NCI-H1930 (cell line): ENCODE measurements around the gene PAM.
A peak's percentile ranks its signal among the peaks of the same experiment; 100 is the strongest.

Experiments used
- DNase-seq, 2 experiments: peaks; one replicate each; lab custom pipeline; 2025; lab: John Stamatoyannopoulos, UW

Gene PAM

GRCh38 chr5:102781359-102781758 lies 26.3 kb downstream of the PAM start:
- DNase-seq: no peak

GRCh38 chr5:102781786-102782185 lies 26.7 kb downstream of the PAM start:
- DNase-seq: no peak

GRCh38 chr5:102782217-102782872 lies 27.2 kb downstream of the PAM start:
- DNase-seq: no peak

- DNase-seq: no peak
These were observed 32.0 kb downstream of the PAM start for GRCh38 chr5:102787134-102787533.

- DNase-seq: no peak
These were observed 33.7 kb downstream of the PAM start for GRCh38 chr5:102788788-102789187.

GRCh38 chr5:102789469-102789868 lies 34.4 kb downstream of the PAM start:
- no peak for DNase-seq

- no peak for DNase-seq
These were observed 35.6 kb downstream of the PAM start for GRCh38 chr5:102790748-102791147.

GRCh38 chr5:102792705-102793104 lies 37.6 kb downstream of the PAM start:
- peak in 1 of 2 experiments; percentile 3 for DNase-seq

GRCh38 chr5:102794047-102794446 lies 38.9 kb downstream of the PAM start:
- peak; percentile 5 to 7 for DNase-seq

- DNase-seq: peak; percentile 39 to 57
These were observed 39.7 kb downstream of the PAM start for GRCh38 chr5:102794677-102795331.

- DNase-seq: no peak
These were observed 40.4 kb downstream of the PAM start for GRCh38 chr5:102795526-102795925.

- DNase-seq: peak; percentile 33 to 41
These were observed 40.9 kb downstream of the PAM start for GRCh38 chr5:102796009-102796408.

GRCh38 chr5:102796498-102796897 lies 41.4 kb downstream of the PAM start:
- peak in 1 of 2 experiments; percentile 16 for DNase-seq

- DNase-seq: no peak
These were observed 42.3 kb downstream of the PAM start for GRCh38 chr5:102797322-102797884.

GRCh38 chr5:102798104-102798785 lies 43.1 kb downstream of the PAM start:
- no peak for DNase-seq

GRCh38 chr5:102799017-102799416 lies 43.9 kb downstream of the PAM start:
- DNase-seq: no peak

- DNase-seq: no peak
These were observed 45.3 kb downstream of the PAM start for GRCh38 chr5:102800427-102800826.

- DNase-seq: no peak
These were observed 46.3 kb downstream of the PAM start for GRCh38 chr5:102801371-102801770.

- DNase-seq: no peak
These were observed 47.8 kb downstream of the PAM start for GRCh38 chr5:102802708-102803458.

GRCh38 chr5:102807878-102808502 lies 52.9 kb downstream of the PAM start:
- DNase-seq: peak; percentile 38 to 57

- no peak for DNase-seq
These were observed 53.9 kb downstream of the PAM start for GRCh38 chr5:102809033-102809432.

GRCh38 chr5:102811972-102812371 lies 56.9 kb downstream of the PAM start:
- DNase-seq: peak in 1 of 2 experiments; percentile 7
